Activated T-helper 1 cell treated with anti-CD3 and anti-CD28 coated beads, Interleukin-12 subunit alpha, Interleukin-12 subunit beta, Interleukin-2, Interleukin-4 antibody, amounts not matched to agents 30 ng/mL and 10 ng/mL and 1 ng/mL, durations not matched to agents 14 hours and 24 hours and 36 hours (primary cell): ENCODE results near the gene A3GALT2. TPM values are rescaled to one million over a fixed set of nuclear protein-coding genes. Genes with fewer than 3 reads are reported as not detected.

Experiments
- DNase-seq: peaks from one replicate; pipeline ENCODE4 v3.0.0; 2021; ENCODE audit warnings: low spot score
- H3K27ac Mint-ChIP-seq: one replicate; pipeline ENCODE4 v1.8.0; 2021; ENCODE audit warnings: mild to moderate bottlenecking, mixed read lengths
- H3K27me3 Mint-ChIP-seq: one replicate; pipeline ENCODE4 v1.8.0; 2022; ENCODE audit warnings: mild to moderate bottlenecking, moderate library complexity, mixed read lengths; ENCODE audit not compliant: insufficient read depth
- H3K36me3 Mint-ChIP-seq: one replicate; pipeline ENCODE4 v1.8.0; 2021; ENCODE audit warnings: low read depth, mixed read lengths
- H3K4me1 Mint-ChIP-seq: one replicate; pipeline ENCODE4 v1.8.0; 2021; ENCODE audit warnings: low read depth, mixed read lengths
- H3K4me3 Mint-ChIP-seq: one replicate; pipeline ENCODE4 v1.8.0; 2021; ENCODE audit warnings: mild to moderate bottlenecking, moderate library complexity, mixed read lengths
- H3K9me3 Mint-ChIP-seq: one replicate; pipeline ENCODE4 v1.8.0; 2021; ENCODE audit warnings: mixed read lengths
- intact Hi-C: fragments of 100-400 bp; cut with micrococcal nuclease; formaldehyde crosslinking; loops from one replicate; pipeline ENCODE4 v1.15.1; 2024
- total RNA-seq: library from RNA; stranded (reverse); gene quantifications from 2 replicates; pipeline ENCODE4 v1.2.3, GENCODE V29; 2022

A3GALT2 gene
- total RNA-seq, 1 donor from 2014 or later, result not detected

DNA sequence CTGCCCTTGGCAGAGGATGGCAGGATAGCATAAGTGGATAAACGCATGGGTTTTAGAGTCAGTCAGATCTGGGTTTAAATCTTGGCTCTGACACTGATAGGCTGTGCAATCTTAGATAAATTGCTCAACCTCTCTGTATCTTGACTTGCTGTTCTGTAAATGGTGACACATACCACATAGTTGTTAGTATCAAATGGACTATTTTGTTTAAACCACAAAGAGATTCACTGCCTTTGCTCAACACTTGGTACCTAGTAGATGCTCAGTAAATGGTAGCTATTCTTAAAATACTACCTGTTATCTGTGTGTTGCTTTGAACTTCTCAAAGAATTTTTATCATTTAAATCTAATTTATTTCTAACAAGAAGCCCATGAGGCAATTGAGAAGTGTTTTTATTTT is 39.5 kb upstream of the A3GALT2 start:
- intact Hi-C loops, result no loop called here
- Mint-ChIP-seq H3K27me3 (peaks cover 8% of the 10 kb centered on the region), H3K27ac (no peak overlapping the region), H3K4me1 (no peaks in the 10 kb centered on the region), H3K9me3 (no peaks in the 10 kb centered on the region), H3K36me3 (no peaks in the 10 kb centered on the region), H3K4me3 (no peak overlapping the region)
- no peak for DNase-seq

DNA sequence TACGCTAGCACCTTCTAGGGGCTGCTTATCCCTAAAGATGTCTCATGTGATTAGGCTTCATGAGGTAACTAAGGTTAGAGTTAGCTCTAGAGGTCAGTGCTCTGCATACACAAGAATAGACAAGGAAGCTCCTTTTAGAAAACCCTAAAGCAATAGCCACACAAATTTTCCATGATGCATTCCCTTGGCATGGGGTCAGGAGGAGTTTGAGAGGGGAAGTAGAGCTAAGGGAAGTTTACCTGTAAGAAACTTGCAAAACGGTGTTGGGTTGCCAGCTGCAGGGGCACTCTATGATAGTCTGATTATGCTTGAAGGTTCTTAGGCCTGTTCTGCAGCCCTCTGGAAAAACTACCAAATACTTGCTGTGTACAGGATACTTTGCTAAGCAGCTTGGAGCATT is 39.0 kb upstream of the A3GALT2 start:
- Mint-ChIP-seq H3K36me3 (no peaks in the 10 kb centered on the region), H3K27me3 (peaks cover 9% of the 10 kb centered on the region), H3K9me3 (no peaks in the 10 kb centered on the region), H3K4me3 (no peak overlapping the region), H3K27ac (no peak overlapping the region), H3K4me1 (no peaks in the 10 kb centered on the region)
- DNase-seq, result no peak
- intact Hi-C loops, result no loop called here

DNA sequence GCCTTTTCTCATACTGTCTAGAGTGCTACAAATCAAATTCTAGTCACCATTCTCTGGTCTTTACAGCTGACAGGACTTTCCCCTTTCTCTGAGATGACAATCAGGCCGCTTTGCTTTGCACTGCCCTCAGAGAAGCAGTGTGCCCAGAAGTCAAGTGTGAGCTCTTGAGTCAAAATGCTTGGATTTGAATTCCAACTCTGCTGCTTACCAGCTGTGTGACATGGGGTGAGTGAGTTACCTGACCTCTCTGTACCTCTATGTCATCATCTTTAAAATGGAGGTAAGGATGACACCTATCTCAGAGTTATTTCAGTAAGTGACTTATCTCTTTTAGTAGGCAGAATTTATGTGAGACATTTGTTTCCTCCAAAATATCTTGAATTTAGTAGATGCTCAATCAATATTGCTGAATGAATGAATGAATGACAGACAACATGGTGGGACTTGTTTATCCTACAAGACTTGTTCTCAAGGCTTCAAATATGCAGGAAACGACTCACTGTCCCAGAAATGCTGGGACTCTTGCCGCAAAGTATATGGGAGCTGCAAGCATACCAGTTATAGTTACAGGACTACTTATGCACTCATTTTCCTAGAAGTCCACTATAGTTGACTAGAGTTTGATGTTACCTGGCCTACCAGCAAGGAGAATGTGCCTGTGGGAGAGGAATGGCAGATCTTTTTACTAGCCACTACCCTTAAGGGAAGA is 38.1 kb upstream of the A3GALT2 start:
- intact Hi-C loops, result no loop called here
- no peak for DNase-seq
- Mint-ChIP-seq H3K36me3 (no peaks in the 10 kb centered on the region), H3K27me3 (peaks cover 9% of the 10 kb centered on the region), H3K9me3 (no peaks in the 10 kb centered on the region), H3K4me1 (no peaks in the 10 kb centered on the region), H3K4me3 (no peak overlapping the region), H3K27ac (no peak overlapping the region)

DNA sequence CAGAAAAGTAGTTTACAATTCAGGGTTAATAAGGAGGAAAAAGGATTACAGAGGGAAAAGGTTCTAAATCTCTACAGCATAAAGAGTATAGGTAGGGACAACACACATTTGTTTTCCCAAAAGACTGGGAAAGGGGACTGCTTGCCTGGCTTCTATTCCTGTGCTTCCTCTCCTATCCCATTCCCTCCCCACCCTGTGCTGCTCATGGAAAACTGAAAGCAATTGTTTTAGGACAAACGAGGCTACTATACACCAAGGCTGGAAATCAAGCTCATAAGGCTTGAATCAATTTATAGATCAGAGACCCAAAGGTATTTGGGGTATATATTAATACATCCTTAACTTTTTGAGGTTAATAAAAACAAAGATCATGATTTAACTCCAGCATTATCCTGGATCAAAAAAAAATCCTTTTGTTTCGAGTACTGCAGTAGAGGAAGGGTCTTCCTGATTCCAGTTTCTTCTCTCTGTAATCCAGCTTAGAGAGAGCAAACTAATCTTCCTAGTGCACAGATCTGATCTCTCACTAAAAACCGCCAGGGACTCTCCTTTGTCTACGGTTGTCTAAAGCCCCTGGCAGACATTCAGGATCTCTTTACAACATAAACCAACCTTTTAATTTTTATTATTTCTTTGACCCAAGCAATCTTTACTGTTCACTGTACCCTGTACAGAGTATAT is 37.4 kb upstream of the A3GALT2 start:
- H3K36me3 Mint-ChIP-seq, result no peaks in the 10 kb centered on the region
- intact Hi-C loops, result no loop called here
- DNase-seq, result no peak
- peaks cover 9% of the 10 kb centered on the region for H3K27me3 Mint-ChIP-seq
- no peaks in the 10 kb centered on the region for H3K9me3 Mint-ChIP-seq
- H3K4me1 Mint-ChIP-seq, result no peaks in the 10 kb centered on the region
- H3K27ac Mint-ChIP-seq, result no peak overlapping the region
- H3K4me3 Mint-ChIP-seq, result no peak overlapping the region

DNA sequence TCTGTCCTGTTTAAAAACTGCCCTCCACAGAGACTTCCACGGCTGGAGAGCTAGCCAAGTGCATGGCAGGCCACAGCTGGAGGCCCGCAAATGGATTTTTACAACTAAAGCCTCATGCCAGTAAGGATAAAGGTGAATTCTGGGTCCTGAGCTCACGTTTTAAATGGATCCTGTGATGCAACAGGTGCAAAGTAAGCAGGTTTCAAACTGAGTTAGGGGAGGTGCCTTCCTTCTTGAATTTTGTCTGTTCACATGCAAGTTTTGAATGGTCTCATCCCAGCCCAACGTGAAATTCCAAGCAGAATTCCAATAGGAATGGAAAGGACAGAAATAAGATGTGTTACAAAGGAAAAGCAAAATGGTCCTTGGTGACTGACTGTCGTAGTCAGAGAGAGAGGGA is 36.2 kb upstream of the A3GALT2 start:
- H3K9me3 Mint-ChIP-seq, result no peaks in the 10 kb centered on the region
- peaks cover 9% of the 10 kb centered on the region for H3K27me3 Mint-ChIP-seq
- no peak overlapping the region for H3K4me3 Mint-ChIP-seq
- intact Hi-C loops, result no loop called here
- H3K4me1 Mint-ChIP-seq, result no peaks in the 10 kb centered on the region
- DNase-seq, result no peak
- H3K36me3 Mint-ChIP-seq, result no peaks in the 10 kb centered on the region
- no peak overlapping the region for H3K27ac Mint-ChIP-seq

DNA sequence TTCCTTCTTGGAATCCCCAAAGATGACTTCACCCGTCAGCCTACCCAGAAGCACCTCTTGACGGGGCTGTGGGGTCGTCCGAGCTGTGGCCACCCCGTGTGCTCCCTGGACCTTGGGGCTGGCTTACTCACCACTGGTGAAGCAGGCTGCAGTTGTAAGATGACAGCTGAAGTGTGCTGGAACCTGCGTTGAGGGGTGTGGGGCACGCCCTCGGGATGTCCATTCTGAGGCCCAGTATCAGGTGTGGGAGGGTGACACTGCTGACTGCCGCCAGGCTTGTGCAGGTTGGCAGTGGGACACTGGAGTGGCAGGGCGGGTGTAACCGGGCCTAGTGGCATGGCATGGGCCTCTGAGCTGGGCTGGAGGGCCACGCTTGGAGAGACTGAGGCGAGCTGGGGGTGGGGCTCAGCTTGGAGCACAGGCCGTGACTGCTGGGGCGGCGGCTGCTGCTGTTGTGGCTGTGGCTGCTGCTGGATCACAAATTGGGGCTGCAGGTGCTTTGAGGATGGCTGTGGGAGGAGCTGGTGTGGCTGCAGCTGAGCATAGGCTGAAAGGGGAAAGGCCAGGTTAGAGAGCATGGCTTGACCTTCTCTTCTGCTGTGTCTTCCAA is 33.9 kb upstream of the A3GALT2 start:
- intact Hi-C loops, result no loop called here
- H3K4me3 Mint-ChIP-seq, result no peak overlapping the region
- no peak overlapping the region for H3K27ac Mint-ChIP-seq
- peaks cover 9% of the 10 kb centered on the region for H3K27me3 Mint-ChIP-seq
- H3K36me3 Mint-ChIP-seq, result no peaks in the 10 kb centered on the region
- H3K4me1 Mint-ChIP-seq, result peaks cover 11% of the 10 kb centered on the region
- no peak for DNase-seq
- H3K9me3 Mint-ChIP-seq, result no peaks in the 10 kb centered on the region

DNA sequence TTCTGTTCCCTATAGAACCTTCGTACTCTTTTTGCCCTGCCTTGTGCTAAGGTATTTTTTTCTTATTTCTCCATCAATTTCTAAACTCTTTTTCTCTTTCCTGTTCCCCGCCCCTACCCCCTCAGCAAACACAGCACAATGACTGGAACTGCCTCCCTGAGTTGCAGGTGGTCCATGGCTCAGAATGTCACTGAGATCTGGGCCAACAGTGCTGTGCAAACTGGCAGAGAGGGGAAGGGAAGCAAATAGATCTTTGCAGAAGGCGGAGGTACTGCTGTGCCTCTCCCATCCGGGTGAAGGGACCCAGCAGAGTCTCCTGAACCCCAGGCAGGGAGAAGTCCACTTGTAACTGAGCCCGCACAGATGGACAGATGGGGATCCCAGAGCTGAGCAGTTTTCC is 32.6 kb upstream of the A3GALT2 start:
- Mint-ChIP-seq H3K4me3 (no peak overlapping the region), H3K27me3 (peaks cover 9% of the 10 kb centered on the region), H3K4me1 (peaks cover 14% of the 10 kb centered on the region), H3K36me3 (peaks cover 2% of the 10 kb centered on the region), H3K9me3 (no peaks in the 10 kb centered on the region), H3K27ac (no peak overlapping the region)
- intact Hi-C loops, result no loop called here
- DNase-seq, result no peak

DNA sequence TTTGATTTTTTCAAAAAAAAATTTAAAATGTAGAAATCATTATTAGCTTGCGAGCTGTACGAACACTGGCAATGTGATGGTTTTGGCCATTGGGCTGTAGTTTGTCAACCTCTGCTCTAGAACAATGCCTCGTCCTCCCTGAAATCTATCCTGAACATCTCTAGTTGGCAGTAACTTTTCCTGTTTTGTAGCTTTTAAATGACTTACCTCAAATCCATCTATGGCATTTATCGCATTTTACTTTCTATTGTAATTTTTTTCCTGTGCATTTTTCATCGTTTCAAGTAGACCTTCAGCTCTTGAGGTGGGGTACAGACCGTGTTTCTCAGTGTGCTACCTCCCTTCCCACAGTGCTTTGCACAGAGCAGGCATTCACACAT is 30.4 kb upstream of the A3GALT2 start:
- peaks cover 34% of the 10 kb centered on the region for H3K4me1 Mint-ChIP-seq
- no peaks in the 10 kb centered on the region for H3K9me3 Mint-ChIP-seq
- H3K36me3 Mint-ChIP-seq, result peaks cover 14% of the 10 kb centered on the region
- intact Hi-C loops, result loop anchor here (2.0 kb wide), 1 partner anchor 224 kb away; no protein-coding TSS in a partner anchor
- H3K4me3 Mint-ChIP-seq, result peak overlapping the region; percentile 60
- DNase-seq, result no peak
- peaks cover 2% of the 10 kb centered on the region for H3K27me3 Mint-ChIP-seq
- H3K27ac Mint-ChIP-seq, result no peak overlapping the region

DNA sequence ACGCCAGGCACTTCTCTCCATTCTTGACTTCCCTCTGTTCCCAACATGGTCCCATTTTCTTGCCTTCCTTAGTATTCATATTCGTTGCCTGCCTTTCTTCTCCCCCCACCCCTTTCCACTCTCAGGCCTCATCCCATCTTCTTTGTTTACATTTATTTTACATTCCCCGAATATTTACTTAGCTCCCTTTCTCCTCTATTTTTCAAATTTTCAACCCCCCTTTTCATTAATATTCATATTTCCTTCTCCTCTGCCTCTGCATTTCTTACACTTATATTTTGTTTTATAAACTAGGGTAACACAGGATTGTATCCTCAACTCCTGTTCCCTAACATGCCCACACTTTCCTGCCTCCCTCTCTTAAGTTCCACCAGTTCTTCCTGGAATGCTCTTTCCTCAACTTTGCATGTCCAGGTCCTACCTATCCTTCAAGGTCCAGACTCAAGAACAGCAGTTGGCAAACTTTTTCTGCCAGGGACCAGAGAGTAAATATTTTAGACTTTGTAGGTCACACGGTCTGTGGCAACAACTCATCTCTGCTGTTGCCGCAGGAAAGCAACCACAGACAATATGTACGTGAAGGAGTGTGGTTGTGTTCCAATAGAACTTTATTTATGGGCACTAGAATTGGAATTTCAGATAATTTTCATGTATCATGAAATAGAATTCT is 29.8 kb upstream of the A3GALT2 start:
- Mint-ChIP-seq H3K27me3 (peaks cover 2% of the 10 kb centered on the region), H3K9me3 (no peaks in the 10 kb centered on the region), H3K4me3 (peak overlapping the region; percentile 92), H3K36me3 (peaks cover 14% of the 10 kb centered on the region), H3K27ac (peak overlapping the region; percentile 91), H3K4me1 (peaks cover 37% of the 10 kb centered on the region)
- DNase-seq, result no peak
- intact Hi-C loops, result loop anchor here (1.0 to 2.0 kb wide), 5 partner anchors 17 to 224 kb away; partner anchors contain the start of genes TRIM62 and ZSCAN20

DNA sequence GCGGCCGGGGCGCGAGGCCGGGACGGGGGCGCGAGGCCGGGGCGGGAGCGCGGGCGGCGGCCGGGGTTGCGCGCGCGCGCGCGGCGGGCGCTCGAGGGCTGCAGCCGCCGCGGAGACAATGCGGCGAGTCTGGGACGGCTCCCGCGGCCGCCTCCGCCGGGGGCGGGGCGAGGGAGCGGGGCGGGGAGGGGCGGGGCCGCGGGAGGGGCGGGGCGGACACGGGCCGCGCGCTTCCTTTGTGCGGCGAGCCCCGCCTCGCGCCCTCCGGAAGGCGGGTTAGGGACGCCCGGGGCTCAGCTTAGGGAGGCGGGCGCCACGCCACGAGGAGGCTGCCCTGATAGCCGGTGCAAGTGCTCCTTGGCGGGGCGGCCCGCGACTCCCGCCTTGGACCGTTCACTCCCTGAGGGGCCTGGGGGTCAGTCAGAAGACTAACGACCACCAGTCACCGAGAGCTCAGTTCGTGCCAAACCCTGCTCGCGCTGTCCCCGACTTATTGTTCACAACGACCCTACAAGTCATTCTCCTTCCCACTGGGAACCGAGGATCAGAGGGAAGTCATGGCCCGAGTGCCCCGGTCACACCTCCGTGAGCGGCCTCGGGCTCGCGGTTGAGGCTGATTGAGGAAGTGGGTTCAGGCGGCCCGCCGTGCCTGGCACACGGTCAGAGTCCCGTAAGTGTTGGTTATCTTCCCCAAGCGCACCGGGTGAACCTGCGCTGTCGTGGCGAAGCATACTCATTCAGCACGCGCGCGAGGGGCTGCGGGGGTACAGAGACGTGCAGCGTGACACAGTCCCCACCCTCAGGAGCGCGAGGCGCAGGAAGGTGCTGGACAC is 29.1 kb upstream of the A3GALT2 start:
- peaks cover 42% of the 10 kb centered on the region for H3K4me1 Mint-ChIP-seq

DNA sequence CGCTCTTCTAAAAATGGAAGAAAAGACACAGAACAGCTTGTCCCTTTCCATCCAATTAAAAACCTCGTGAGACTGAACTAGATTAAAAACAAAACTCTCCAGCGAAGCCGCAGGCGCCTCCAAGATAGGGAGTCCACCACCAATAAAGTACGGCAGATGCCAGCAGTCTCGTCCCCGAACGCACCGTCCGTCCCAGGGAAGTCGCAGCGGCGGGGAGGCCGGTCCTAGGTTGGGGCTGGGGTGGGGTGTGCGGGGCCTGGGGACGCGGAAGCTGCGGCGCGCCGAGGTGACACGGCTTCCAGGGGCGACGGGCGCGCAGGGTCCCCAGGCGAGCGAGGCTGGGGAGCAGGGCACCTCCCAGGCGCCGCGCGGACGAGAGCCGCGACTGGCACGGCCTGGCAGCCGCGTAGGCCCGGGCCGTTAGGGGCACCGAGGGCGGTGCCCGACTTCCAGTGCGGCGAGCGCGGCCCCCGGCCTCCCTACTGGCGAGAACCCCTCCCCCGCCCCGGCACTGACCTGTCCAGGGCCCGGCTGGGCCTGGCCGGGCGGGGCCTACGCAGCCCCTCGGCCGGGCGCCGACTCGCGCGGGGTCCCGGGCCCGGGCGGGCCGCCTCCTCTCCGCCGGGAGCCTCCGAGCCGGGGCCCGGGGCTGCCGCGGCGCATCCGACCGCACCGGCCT is 28.3 kb upstream of the A3GALT2 start:
- H3K36me3 Mint-ChIP-seq, result peaks cover 19% of the 10 kb centered on the region
- intact Hi-C loops, result loop anchor here (1.0 to 2.0 kb wide), 2 partner anchors 82 to 92 kb away; partner anchors contain the start of genes PHC2 and ZNF362
- no peaks in the 10 kb centered on the region for H3K27me3 Mint-ChIP-seq
- H3K4me3 Mint-ChIP-seq, result peak overlapping the region; percentile 89
- H3K27ac Mint-ChIP-seq, result peak overlapping the region; percentile 72
- peaks cover 44% of the 10 kb centered on the region for H3K4me1 Mint-ChIP-seq
- H3K9me3 Mint-ChIP-seq, result no peaks in the 10 kb centered on the region
- DNase-seq, result peak; percentile 37

More for the DNA sequence above, 29.1 kb upstream of the A3GALT2 start:
- H3K4me3 Mint-ChIP-seq, result peak overlapping the region; percentile 92
- peak; percentile 80 for DNase-seq
- H3K9me3 Mint-ChIP-seq, result no peaks in the 10 kb centered on the region
- H3K27me3 Mint-ChIP-seq, result peaks cover under 1% of the 10 kb centered on the region
- intact Hi-C loops, result loop anchor here (1.0 to 2.0 kb wide), 7 partner anchors 17 to 223 kb away; partner anchors contain the start of genes PHC2, TRIM62, ZNF362 and ZSCAN20
- peak overlapping the region; percentile 91 for H3K27ac Mint-ChIP-seq
- peaks cover 17% of the 10 kb centered on the region for H3K36me3 Mint-ChIP-seq
